ENCODE measurements around the gene SLC1A7. TPM values are rescaled to one million over a fixed set of nuclear protein-coding genes. Genes with fewer than 3 reads are reported as not detected.

Gene SLC1A7
- total RNA-seq, 1 donor from 2014 or later = not detected

GRCh38 chr1:53086491-53087070 lies 55.9 kb downstream of the SLC1A7 start:
- peaks cover 16% of the 10 kb centered on the region for H3K4me1 ChIP-seq
- no peak overlapping the region for H2AFZ ChIP-seq (replicated peaks)
- H3K79me2 ChIP-seq (ENCODE audit: low read depth) = no peaks in the 10 kb centered on the region
- no peaks in the 10 kb centered on the region for H3K36me3 ChIP-seq
- Mint-ChIP-seq H3K4me3 (no peak overlapping the region), H3K27me3 (ENCODE audit: insufficient read depth, low read depth) (peaks cover 24% of the 10 kb centered on the region), H3K36me3 (no peaks in the 10 kb centered on the region), H3K4me1 (peaks cover 18% of the 10 kb centered on the region), H3K27ac (no peak overlapping the region), H3K9me3 (no peaks in the 10 kb centered on the region)
- H3K27me3 ChIP-seq = no peaks in the 10 kb centered on the region
- TF ChIP-seq EZH2 (IDR thresholded peaks at IDR 0.05) (no peak), CTCF (IDR thresholded peaks at IDR 0.05) (no peak), EZH2phosphoT487 (IDR thresholded peaks at IDR 0.05) (no peak)
- no peak overlapping the region for H3K4me2 ChIP-seq
- H4K20me1 ChIP-seq (ENCODE audit: low read depth) = no peaks in the 10 kb centered on the region
- no peak for DNase-seq (ENCODE audit: low spot score)
- H3K27ac ChIP-seq = no peak overlapping the region
- H3F3A ChIP-seq (ENCODE audit: low read depth) = no peaks in the 10 kb centered on the region
- no peak overlapping the region for H3K4me3 ChIP-seq
- no peaks in the 10 kb centered on the region for H3K9me3 ChIP-seq (ENCODE audit: low read depth)
- H3K9ac ChIP-seq = no peak overlapping the region

GRCh38 chr1:53085405-53085804 lies 57.0 kb downstream of the SLC1A7 start:
- no peaks in the 10 kb centered on the region for H4K20me1 ChIP-seq (ENCODE audit: low read depth)
- H3K4me1 ChIP-seq = peaks cover 16% of the 10 kb centered on the region
- TF ChIP-seq EZH2phosphoT487 (IDR thresholded peaks at IDR 0.05) = no peak
- TF ChIP-seq EZH2 (IDR thresholded peaks at IDR 0.05) = no peak
- TF ChIP-seq CTCF (IDR thresholded peaks at IDR 0.05) = no peak
- no peaks in the 10 kb centered on the region for H3K9me3 ChIP-seq (ENCODE audit: low read depth)
- H3F3A ChIP-seq (ENCODE audit: low read depth) = no peaks in the 10 kb centered on the region
- Mint-ChIP-seq H3K27ac (no peak overlapping the region), H3K4me3 (no peak overlapping the region), H3K27me3 (ENCODE audit: insufficient read depth, low read depth) (peaks cover 24% of the 10 kb centered on the region), H3K36me3 (no peaks in the 10 kb centered on the region), H3K4me1 (peaks cover 18% of the 10 kb centered on the region), H3K9me3 (no peaks in the 10 kb centered on the region)
- H2AFZ ChIP-seq (replicated peaks) = no peak overlapping the region
- no peak overlapping the region for H3K4me3 ChIP-seq
- no peak overlapping the region for H3K4me2 ChIP-seq
- no peaks in the 10 kb centered on the region for H3K36me3 ChIP-seq
- H3K79me2 ChIP-seq (ENCODE audit: low read depth) = no peaks in the 10 kb centered on the region
- H3K9ac ChIP-seq = no peak overlapping the region
- no peak overlapping the region for H3K27ac ChIP-seq
- DNase-seq (ENCODE audit: low spot score) = no peak
- H3K27me3 ChIP-seq = no peaks in the 10 kb centered on the region

- peaks cover 24% of the 10 kb centered on the region for H3K27me3 Mint-ChIP-seq (ENCODE audit: insufficient read depth, low read depth)
- no peak overlapping the region for H3K4me2 ChIP-seq
- H3K4me3 ChIP-seq = no peak overlapping the region
- DNase-seq (ENCODE audit: low spot score) = no peak
- no peaks in the 10 kb centered on the region for H4K20me1 ChIP-seq (ENCODE audit: low read depth)
- H3K4me1 ChIP-seq = peaks cover 16% of the 10 kb centered on the region
- no peaks in the 10 kb centered on the region for H3K27me3 ChIP-seq
- TF ChIP-seq CTCF (IDR thresholded peaks at IDR 0.05) = no peak
- TF ChIP-seq EZH2phosphoT487 (IDR thresholded peaks at IDR 0.05) = no peak
- no peak for TF ChIP-seq EZH2 (IDR thresholded peaks at IDR 0.05)
- H3K9ac ChIP-seq = no peak overlapping the region
- no peaks in the 10 kb centered on the region for H3K9me3 ChIP-seq (ENCODE audit: low read depth)
- no peaks in the 10 kb centered on the region for H3K36me3 Mint-ChIP-seq
- H3K4me3 Mint-ChIP-seq = no peak overlapping the region
- H3K9me3 Mint-ChIP-seq = no peaks in the 10 kb centered on the region
- H3K79me2 ChIP-seq (ENCODE audit: low read depth) = no peaks in the 10 kb centered on the region
- H3K27ac Mint-ChIP-seq = peak overlapping the region; percentile 83
- H2AFZ ChIP-seq (replicated peaks) = no peak overlapping the region
- H3K36me3 ChIP-seq = no peaks in the 10 kb centered on the region
- no peaks in the 10 kb centered on the region for H3F3A ChIP-seq (ENCODE audit: low read depth)
- peaks cover 18% of the 10 kb centered on the region for H3K4me1 Mint-ChIP-seq
- H3K27ac ChIP-seq = no peak overlapping the region
These were observed 57.9 kb downstream of the SLC1A7 start for GRCh38 chr1:53084589-53084971.

Measured in neural progenitor cell (in vitro differentiated cells).